ENCODE measurements around the gene RRAGD.

RRAGD gene

GRCh38 chr6:89434150-89434499 lies 22.1 kb upstream of the RRAGD start:
- ATAC-seq (replicated peaks) = no peak
- DNase-seq = no peak
- H3K27ac Mint-ChIP-seq = peak overlapping the region in 1 of 2 donors; percentile 83

GRCh38 chr6:89433252-89434149 lies 21.4 kb upstream of the RRAGD start:
- H3K9me3 Mint-ChIP-seq = no peaks in the 10 kb centered on the region
- peak; percentile 17 to 25 (median 18) for DNase-seq
- H3K36me3 Mint-ChIP-seq (ENCODE audit: insufficient read depth) = no peaks in the 10 kb centered on the region
- H3K27me3 Mint-ChIP-seq = peaks cover under 1 to 9% of the 10 kb centered on the region in 2 donors
- H3K4me3 Mint-ChIP-seq = peak overlapping the region; percentile 76 to 80
- peaks cover 8 to 25% of the 10 kb centered on the region in 2 donors for H3K4me1 Mint-ChIP-seq (ENCODE audit: low read depth in 2 of 2)
- peak; percentile 16 for ATAC-seq (replicated peaks)
- H3K27ac Mint-ChIP-seq = peak overlapping the region in 1 of 2 donors; percentile 83

More at GRCh38 chr6:89434150-89434499, 22.1 kb upstream of the RRAGD start:
- Mint-ChIP-seq H3K27me3 (peaks cover 0 to 3% of the 10 kb centered on the region in 2 donors), H3K4me1 (ENCODE audit: low read depth in 2 of 2) (peaks cover 8 to 25% of the 10 kb centered on the region in 2 donors), H3K36me3 (ENCODE audit: insufficient read depth) (no peaks in the 10 kb centered on the region), H3K9me3 (no peaks in the 10 kb centered on the region), H3K4me3 (peak overlapping the region; percentile 76 to 80)

- peak; percentile 93 for ATAC-seq (replicated peaks)
- H3K27me3 Mint-ChIP-seq = peaks cover 7 to 16% of the 10 kb centered on the region in 2 donors
- peak; percentile 83 to 90 (median 85) for DNase-seq
- H3K36me3 Mint-ChIP-seq (ENCODE audit: insufficient read depth) = no peaks in the 10 kb centered on the region
- H3K9me3 Mint-ChIP-seq = no peaks in the 10 kb centered on the region
- peak within 1 kb of the TSS in 1 of 2 donors; percentile 83 for H3K27ac Mint-ChIP-seq
- H3K4me1 Mint-ChIP-seq (ENCODE audit: low read depth in 2 of 2) = peaks cover 8 to 25% of the 10 kb centered on the region in 2 donors
- peak within 1 kb of the TSS; percentile 77 to 80 for H3K4me3 Mint-ChIP-seq
Observed at GRCh38 chr6:89432875-89433251, 20.8 kb upstream of the RRAGD start, which contains the start of gene ANKRD6. TSS of gene ANKRD6 (plus strand) at chr6:89433152. CDS start at chr6:89566977, 133,825 bp downstream.

- H3K4me1 Mint-ChIP-seq (ENCODE audit: low read depth in 2 of 2) = peaks cover 8 to 20% of the 10 kb centered on the region in 2 donors
- no peak overlapping the region for H3K27ac Mint-ChIP-seq
- no peaks in the 10 kb centered on the region for H3K36me3 Mint-ChIP-seq (ENCODE audit: insufficient read depth)
- ATAC-seq (replicated peaks) (no peak), DNase-seq (no peak)
- H3K27me3 Mint-ChIP-seq = peaks cover 17 to 29% of the 10 kb centered on the region in 2 donors
- peak overlapping the region in 1 of 2 donors; percentile 4 for H3K4me3 Mint-ChIP-seq
- no peaks in the 10 kb centered on the region for H3K9me3 Mint-ChIP-seq
Observed at GRCh38 chr6:89430201-89430962, 18.3 kb upstream of the RRAGD start.

- Mint-ChIP-seq H3K36me3 (ENCODE audit: insufficient read depth) (peaks cover 3% of the 10 kb centered on the region), H3K27ac (no peak overlapping the region), H3K4me3 (no peak overlapping the region), H3K27me3 (peaks cover 33 to 42% of the 10 kb centered on the region in 2 donors), H3K4me1 (ENCODE audit: low read depth in 2 of 2) (peaks cover 3 to 6% of the 10 kb centered on the region in 2 donors), H3K9me3 (no peaks in the 10 kb centered on the region)
- DNase-seq (no peak), ATAC-seq (replicated peaks) (no peak)
Observed at GRCh38 chr6:89416796-89417195, 4.7 kb upstream of the RRAGD start.

- no peak for DNase-seq
Observed at GRCh38 chr6:89415185-89415584, 3.1 kb upstream of the RRAGD start.

GRCh38 chr6:89414215-89414614 lies 2.1 kb upstream of the RRAGD start:
- ATAC-seq (replicated peaks) (no peak), DNase-seq (no peak)
- peaks cover 26 to 42% of the 10 kb centered on the region in 2 donors for H3K27me3 Mint-ChIP-seq
- peaks cover 3% of the 10 kb centered on the region for H3K36me3 Mint-ChIP-seq (ENCODE audit: insufficient read depth)
- no peak overlapping the region for H3K27ac Mint-ChIP-seq
- H3K4me3 Mint-ChIP-seq = no peak overlapping the region
- H3K9me3 Mint-ChIP-seq = no peaks in the 10 kb centered on the region
- peaks cover 3 to 10% of the 10 kb centered on the region in 2 donors for H3K4me1 Mint-ChIP-seq (ENCODE audit: low read depth in 2 of 2)

More at GRCh38 chr6:89415185-89415584, 3.1 kb upstream of the RRAGD start:
- Mint-ChIP-seq H3K9me3 (no peaks in the 10 kb centered on the region), H3K4me1 (ENCODE audit: low read depth in 2 of 2) (peaks cover 3 to 10% of the 10 kb centered on the region in 2 donors), H3K27me3 (peaks cover 33 to 42% of the 10 kb centered on the region in 2 donors), H3K27ac (no peak overlapping the region), H3K4me3 (no peak overlapping the region), H3K36me3 (ENCODE audit: insufficient read depth) (peaks cover 3% of the 10 kb centered on the region)
- no peak for ATAC-seq (replicated peaks)

GRCh38 chr6:89413006-89413400 lies 930 bp upstream of the RRAGD start:
- peak overlapping the region; percentile 95 to 96 for H3K4me3 Mint-ChIP-seq
- peaks cover 26 to 40% of the 10 kb centered on the region in 2 donors for H3K27me3 Mint-ChIP-seq
- peaks cover 3 to 10% of the 10 kb centered on the region in 2 donors for H3K4me1 Mint-ChIP-seq (ENCODE audit: low read depth in 2 of 2)
- DNase-seq = no peak
- peaks cover 3% of the 10 kb centered on the region for H3K36me3 Mint-ChIP-seq (ENCODE audit: insufficient read depth)
- H3K9me3 Mint-ChIP-seq = no peaks in the 10 kb centered on the region
- H3K27ac Mint-ChIP-seq = peak overlapping the region in 1 of 2 donors; percentile 90
- ATAC-seq (replicated peaks) = no peak

GRCh38 chr6:89411145-89412070 lies 665 bp downstream of the RRAGD start:
- Mint-ChIP-seq H3K4me1 (ENCODE audit: low read depth in 2 of 2) (peaks cover 6 to 10% of the 10 kb centered on the region in 2 donors), H3K27ac (no peak overlapping the region), H3K9me3 (no peaks in the 10 kb centered on the region), H3K27me3 (peaks cover 18 to 28% of the 10 kb centered on the region in 2 donors), H3K36me3 (ENCODE audit: insufficient read depth) (peaks cover 8% of the 10 kb centered on the region), H3K4me3 (peak overlapping the region; percentile 95 to 96)
- DNase-seq = peak; percentile 6 to 7 (median 7)
- ATAC-seq (replicated peaks) = peak; percentile 49

GRCh38 chr6:89410788-89411144 lies 1.3 kb downstream of the RRAGD start:
- Mint-ChIP-seq H3K36me3 (ENCODE audit: insufficient read depth) (peaks cover 8% of the 10 kb centered on the region), H3K27ac (peak overlapping the region in 1 of 2 donors; percentile 51), H3K4me3 (peak overlapping the region; percentile 95 to 96), H3K4me1 (ENCODE audit: low read depth in 2 of 2) (peaks cover 6 to 13% of the 10 kb centered on the region in 2 donors), H3K27me3 (peaks cover 18 to 26% of the 10 kb centered on the region in 2 donors), H3K9me3 (no peaks in the 10 kb centered on the region)
- no peak for ATAC-seq (replicated peaks)
- no peak for DNase-seq

- peaks cover 6 to 13% of the 10 kb centered on the region in 2 donors for H3K4me1 Mint-ChIP-seq (ENCODE audit: low read depth in 2 of 2)
- no peak for ATAC-seq (replicated peaks)
- H3K36me3 Mint-ChIP-seq (ENCODE audit: insufficient read depth) = peaks cover 8% of the 10 kb centered on the region
Observed at GRCh38 chr6:89410231-89410761, 1.8 kb downstream of the RRAGD start.

GRCh38 chr6:89409461-89410035 lies 2.5 kb downstream of the RRAGD start:
- Mint-ChIP-seq H3K4me3 (no peak overlapping the region), H3K27ac (no peak overlapping the region), H3K36me3 (ENCODE audit: insufficient read depth) (peaks cover 8% of the 10 kb centered on the region), H3K27me3 (peaks cover 17 to 24% of the 10 kb centered on the region in 2 donors), H3K4me1 (ENCODE audit: low read depth in 2 of 2) (peaks cover 6 to 13% of the 10 kb centered on the region in 2 donors), H3K9me3 (no peaks in the 10 kb centered on the region)
- ATAC-seq (replicated peaks) (no peak), DNase-seq (no peak)

More at GRCh38 chr6:89410231-89410761, 1.8 kb downstream of the RRAGD start:
- no peaks in the 10 kb centered on the region for H3K9me3 Mint-ChIP-seq
- peak overlapping the region in 1 of 2 donors; percentile 51 for H3K27ac Mint-ChIP-seq
- H3K4me3 Mint-ChIP-seq = peak overlapping the region; percentile 95 to 96
- no peak for DNase-seq
- peaks cover 18 to 26% of the 10 kb centered on the region in 2 donors for H3K27me3 Mint-ChIP-seq

All from effector memory CD8-positive, alpha-beta T cell (primary cell).